HFF-Myc (cell line): ENCODE measurements around the gene GABRR1.

Experiments used
- DNase-seq: peaks from one replicate; pipeline ENCODE4 v3.0.0-alpha.2; 2011; ENCODE audit warnings: low read depth; ENCODE audit errors: extremely low read depth
- H3K4me3 ChIP-seq: replicated peaks from 2 replicates; pipeline ENCODE4 v1.5.1; 2011; ENCODE audit warnings: low read depth, mild to moderate bottlenecking, control low read depth, low read length
- CTCF ChIP-seq: IDR thresholded peaks from 2 replicates; pipeline ENCODE4 v1.5.1; 2012; ENCODE audit warnings: mild to moderate bottlenecking, low read depth, low read length, control low read depth; ENCODE audit errors: missing control alignments

Gene GABRR1

GRCh38 chr6:89217299-89217910 lies at the start of gene GABRR1:
GABRR1 (minus strand) TSS chr6:89217358; CDS start chr6:89217322, 36 bp downstream.
- no peak within 1 kb of the TSS for H3K4me3 ChIP-seq
- peak; percentile 14 for DNase-seq
- no peak for TF ChIP-seq CTCF

DNA sequence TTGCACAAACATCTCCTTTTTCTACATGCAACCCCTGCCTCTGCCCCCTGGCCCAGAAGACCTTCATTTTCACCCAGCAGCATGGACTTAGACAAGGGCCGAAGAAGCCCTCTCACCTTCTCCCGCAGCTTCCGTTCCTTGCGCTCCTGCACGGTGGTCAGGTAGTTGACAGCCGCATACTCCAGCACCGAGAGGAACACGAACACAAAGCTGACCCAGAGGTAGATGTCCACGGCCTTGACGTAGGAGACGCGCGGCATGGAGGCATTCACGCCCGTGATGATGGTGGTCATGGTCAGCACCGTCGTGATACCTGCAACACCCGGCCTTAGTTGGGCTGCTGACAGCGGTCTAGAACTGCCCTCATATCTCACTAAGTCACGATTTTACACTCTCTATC lies 47.1 kb upstream of the GABRR1 start:
- no peak for TF ChIP-seq CTCF
- DNase-seq: no peak
- no peak overlapping the region for H3K4me3 ChIP-seq

DNA sequence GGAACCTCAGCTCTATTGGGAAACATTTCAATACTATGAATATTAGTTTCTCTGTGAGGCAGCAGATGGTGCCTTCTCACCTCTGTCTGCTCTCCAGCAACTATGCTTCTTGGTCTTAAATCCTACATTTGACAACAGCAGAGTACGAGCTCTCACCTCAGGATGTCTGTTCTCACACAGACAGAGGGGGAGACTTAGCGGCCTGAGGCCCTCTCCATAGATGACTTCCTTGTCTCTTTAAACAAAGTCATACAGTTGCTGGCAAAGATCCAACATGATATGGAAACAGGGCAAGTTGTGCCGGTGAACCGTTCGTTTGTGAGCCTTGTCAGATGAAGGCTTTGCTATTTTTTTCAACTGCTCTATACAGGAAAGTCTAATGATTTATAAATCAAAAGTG lies 43.7 kb upstream of the GABRR1 start:
- no peak for TF ChIP-seq CTCF
- no peak for DNase-seq

GRCh38 chr6:89260310-89260709 lies 43.2 kb upstream of the GABRR1 start:
- no peak for DNase-seq
- H3K4me3 ChIP-seq: no peak overlapping the region
- no peak for TF ChIP-seq CTCF

More for the DNA sequence above, 43.7 kb upstream of the GABRR1 start:
- H3K4me3 ChIP-seq: no peak overlapping the region

- TF ChIP-seq CTCF: no peak
- H3K4me3 ChIP-seq: no peak overlapping the region
- DNase-seq: no peak
These were observed 41.8 kb upstream of the GABRR1 start for GRCh38 chr6:89258912-89259311.

DNA sequence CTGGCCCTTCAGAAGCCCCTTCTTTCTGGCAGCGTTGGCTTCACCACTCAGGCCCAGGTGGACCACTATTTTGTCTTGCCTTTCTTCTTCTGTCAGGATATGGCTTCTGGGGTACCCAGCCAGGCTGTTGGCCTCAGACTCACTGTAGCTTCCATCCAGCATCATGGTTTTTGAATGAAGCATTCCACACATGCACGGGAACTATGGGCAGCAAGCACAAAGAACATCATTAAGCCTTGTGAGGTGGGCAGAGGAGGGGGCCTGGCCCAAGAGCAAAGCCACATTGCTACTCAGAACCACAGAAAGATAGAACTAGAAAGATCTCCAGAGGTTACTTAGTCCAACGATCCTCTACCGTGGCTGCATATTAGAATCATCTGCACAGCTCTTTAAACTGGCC lies 40.6 kb upstream of the GABRR1 start:
- no peak for DNase-seq
- no peak for TF ChIP-seq CTCF
- H3K4me3 ChIP-seq: no peak overlapping the region

DNA sequence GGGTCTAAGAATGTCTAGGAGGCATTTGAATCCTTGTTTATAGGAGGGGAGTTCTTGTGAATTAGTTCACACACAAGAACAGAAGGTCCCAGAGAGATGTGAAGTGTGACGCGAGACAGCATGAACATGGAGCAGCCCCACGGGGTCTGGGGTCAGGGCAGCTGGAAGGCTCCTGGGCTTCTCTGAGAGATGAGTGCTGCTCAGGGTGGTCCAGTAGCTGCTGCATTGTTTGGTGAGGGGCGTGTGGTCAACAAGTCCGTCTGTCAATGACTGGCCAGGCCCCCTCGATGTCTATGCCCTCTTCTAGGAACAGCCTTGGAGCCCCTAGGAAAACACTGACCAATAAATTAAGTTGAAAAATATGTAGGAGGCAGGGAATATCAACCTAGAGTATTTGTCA lies 40.2 kb upstream of the GABRR1 start:
- no peak for TF ChIP-seq CTCF
- no peak overlapping the region for H3K4me3 ChIP-seq
- no peak for DNase-seq
